LHCN-M2 (cell line): ENCODE measurements around the gene OR4C15. TPM values are rescaled to one million over a fixed set of nuclear protein-coding genes. Genes with fewer than 3 reads are reported as not detected.

Source experiments
- DNase-seq: peaks from one replicate; pipeline ENCODE4 v3.0.0-alpha.2; 2012; ENCODE audit warnings: low read depth
- polyA plus RNA-seq: library from polyadenylated mRNA; unstranded; fragments of >200 nt; gene quantifications from one replicate; pipeline ENCODE4 v1.2.1, GENCODE V29; 2012; ENCODE audit warnings: missing spikeins
- total RNA-seq: library from RNA; depleted of rRNA; stranded (reverse); fragments of >200 nt; gene quantifications from 2 replicates; pipeline ENCODE4 v1.2.3, GENCODE V29; 2014; rRNA removed

The OR4C15 gene
- not detected in 2 replicates for total RNA-seq
- not detected for polyA plus RNA-seq

DNA sequence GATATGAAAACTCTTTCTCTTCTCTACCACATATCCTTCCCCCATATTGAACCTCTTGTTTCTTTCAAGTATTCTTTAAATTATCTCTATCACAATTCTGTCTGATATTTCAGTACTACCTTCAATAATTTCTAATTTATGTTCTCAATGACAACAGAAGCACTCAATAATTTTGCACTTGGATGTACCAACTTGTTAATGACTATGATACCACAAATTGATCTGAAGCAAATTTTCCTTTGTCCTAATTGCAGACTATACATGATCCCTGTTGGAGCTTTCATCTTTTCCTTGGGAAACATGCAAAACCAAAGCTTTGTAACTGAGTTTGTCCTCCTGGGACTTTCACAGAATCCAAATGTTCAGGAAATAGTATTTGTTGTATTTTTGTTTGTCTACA is at the start of gene OR4C15:
Gene OR4C15, plus strand, starts transcription at position 301 of the 400 bp plus-strand sequence. Its CDS starts 0 bp downstream, at position 301.
- no peak for DNase-seq

DNA sequence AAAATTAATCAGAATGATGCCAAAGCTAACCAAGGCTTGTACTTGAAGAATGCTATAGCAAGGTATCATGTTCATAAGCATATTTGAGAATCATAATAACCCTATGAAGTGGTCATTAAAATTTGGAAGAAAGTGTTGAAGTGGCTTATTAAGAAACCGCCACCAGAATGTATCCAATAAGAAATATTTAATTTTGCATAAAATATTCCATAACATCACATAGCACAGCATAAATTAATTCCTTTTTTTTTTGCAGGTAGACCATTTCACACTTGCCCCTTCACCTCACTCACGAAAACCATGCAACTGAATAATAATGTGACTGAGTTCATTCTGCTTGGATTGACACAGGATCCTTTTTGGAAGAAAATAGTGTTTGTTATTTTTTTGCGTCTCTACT is 17.6 kb downstream of the OR4C15 start, which contains the start of gene OR4C16:
Gene OR4C16, plus strand, starts transcription at position 301 of the 400 bp plus-strand sequence. Its CDS starts 0 bp downstream, at position 301.
- no peak for DNase-seq

DNA sequence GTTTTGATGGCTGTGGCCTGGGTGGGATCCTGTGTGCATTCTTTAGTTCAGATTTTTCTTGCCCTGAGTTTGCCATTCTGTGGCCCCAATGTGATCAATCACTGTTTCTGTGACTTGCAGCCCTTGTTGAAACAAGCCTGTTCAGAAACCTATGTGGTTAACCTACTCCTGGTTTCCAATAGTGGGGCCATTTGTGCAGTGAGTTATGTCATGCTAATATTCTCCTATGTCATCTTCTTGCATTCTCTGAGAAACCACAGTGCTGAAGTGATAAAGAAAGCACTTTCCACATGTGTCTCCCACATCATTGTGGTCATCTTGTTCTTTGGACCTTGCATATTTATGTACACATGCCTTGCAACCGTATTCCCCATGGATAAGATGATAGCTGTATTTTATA is 18.3 kb downstream of the OR4C15 start:
- DNase-seq = no peak

Other genes with a start within 250 kb of the OR4C15 start
- not detected in 2 replicates for gene OR4A16, start 211.3 kb upstream of the OR4C15 start, total RNA-seq
- not detected in 2 replicates for gene OR4A15, start 186.5 kb upstream of the OR4C15 start, total RNA-seq
- not detected in 2 replicates for gene OR4C16, start 17.7 kb downstream of the OR4C15 start, total RNA-seq
- gene OR4C11, start 53.2 kb downstream of the OR4C15 start, total RNA-seq = not detected in 2 replicates
- not detected in 2 replicates for gene OR4P4, start 80.6 kb downstream of the OR4C15 start, total RNA-seq
- gene OR4S2, start 93.9 kb downstream of the OR4C15 start, total RNA-seq = not detected in 2 replicates
- gene OR4C6, start 107.7 kb downstream of the OR4C15 start, total RNA-seq = not detected in 2 replicates
- gene OR5D13, start 219.0 kb downstream of the OR4C15 start, total RNA-seq = not detected in 2 replicates
- gene OR5D14, start 241.1 kb downstream of the OR4C15 start, total RNA-seq = not detected in 2 replicates